ENCODE data around the gene WNT7A.

The WNT7A gene

GRCh38 chr3:13858768-13859520, 20.9 kb downstream of the WNT7A start:
- TF ChIP-seq FOXP2 (optimal IDR thresholded peaks at IDR 0.05; ENCODE audit: borderline replicate concordance, extremely low read depth, extremely low read length, insufficient read depth) (no peak), REST (IDR thresholded peaks at IDR 0.05; ENCODE audit: insufficient read depth in 1 of 2, low read depth in 2 of 2, low read length in 2 of 2) (no peak), SIN3A (IDR thresholded peaks at IDR 0.05; ENCODE audit: borderline replicate concordance, insufficient read depth, low read length) (no peak), POLR2AphosphoS5 (IDR thresholded peaks at IDR 0.05; ENCODE audit: low read depth, low read length) (no peak), TAF1 (IDR thresholded peaks at IDR 0.05; ENCODE audit: borderline replicate concordance, insufficient read depth, low read length) (no peak)

GRCh38 chr3:13857702-13858380, 22.0 kb downstream of the WNT7A start:
- TF ChIP-seq FOXP2 (optimal IDR thresholded peaks at IDR 0.05; ENCODE audit: borderline replicate concordance, extremely low read depth, extremely low read length, insufficient read depth) (no peak), REST (IDR thresholded peaks at IDR 0.05; ENCODE audit: insufficient read depth in 1 of 2, low read depth in 2 of 2, low read length in 2 of 2) (no peak), SIN3A (IDR thresholded peaks at IDR 0.05; ENCODE audit: borderline replicate concordance, insufficient read depth, low read length) (no peak), POLR2AphosphoS5 (IDR thresholded peaks at IDR 0.05; ENCODE audit: low read depth, low read length) (no peak), TAF1 (IDR thresholded peaks at IDR 0.05; ENCODE audit: borderline replicate concordance, insufficient read depth, low read length) (no peak)

GRCh38 chr3:13856006-13856405, 23.9 kb downstream of the WNT7A start:
- TF ChIP-seq TAF1 (IDR thresholded peaks at IDR 0.05; ENCODE audit: borderline replicate concordance, insufficient read depth, low read length) (no peak), REST (IDR thresholded peaks at IDR 0.05; ENCODE audit: insufficient read depth in 1 of 2, low read depth in 2 of 2, low read length in 2 of 2) (no peak), SIN3A (IDR thresholded peaks at IDR 0.05; ENCODE audit: borderline replicate concordance, insufficient read depth, low read length) (no peak), FOXP2 (optimal IDR thresholded peaks at IDR 0.05; ENCODE audit: borderline replicate concordance, extremely low read depth, extremely low read length, insufficient read depth) (no peak), POLR2AphosphoS5 (IDR thresholded peaks at IDR 0.05; ENCODE audit: low read depth, low read length) (no peak)

GRCh38 chr3:13854492-13854891, 25.4 kb downstream of the WNT7A start:
- TF ChIP-seq TAF1 (IDR thresholded peaks at IDR 0.05; ENCODE audit: borderline replicate concordance, insufficient read depth, low read length) (no peak), FOXP2 (optimal IDR thresholded peaks at IDR 0.05; ENCODE audit: borderline replicate concordance, extremely low read depth, extremely low read length, insufficient read depth) (no peak), SIN3A (IDR thresholded peaks at IDR 0.05; ENCODE audit: borderline replicate concordance, insufficient read depth, low read length) (no peak)

GRCh38 chr3:13853978-13854296, 25.9 kb downstream of the WNT7A start:
- TF ChIP-seq TAF1 (IDR thresholded peaks at IDR 0.05; ENCODE audit: borderline replicate concordance, insufficient read depth, low read length), result no peak
- TF ChIP-seq FOXP2 (optimal IDR thresholded peaks at IDR 0.05; ENCODE audit: borderline replicate concordance, extremely low read depth, extremely low read length, insufficient read depth), result no peak
- no peak for TF ChIP-seq REST (IDR thresholded peaks at IDR 0.05; ENCODE audit: insufficient read depth in 1 of 2, low read depth in 2 of 2, low read length in 2 of 2)
- TF ChIP-seq SIN3A (IDR thresholded peaks at IDR 0.05; ENCODE audit: borderline replicate concordance, insufficient read depth, low read length), result no peak
- TF ChIP-seq POLR2AphosphoS5 (IDR thresholded peaks at IDR 0.05; ENCODE audit: low read depth, low read length), result no peak

Measured in PFSK-1 (cell line).